Ectodermal cell (in vitro differentiated cells): ENCODE measurements around the gene BABAM1.
"Not testable (repeated sequence)": the region's sequence is repeated elsewhere in the genome, so short reads cannot be mapped to it uniquely, and the experiment has no call there.

Experiments
- H3K27ac ChIP-seq: 2 replicates; pipeline ENCODE4 v1.7.0; 2013; ENCODE audit warnings: mild to moderate bottlenecking, low read depth, low read length; ENCODE audit not compliant: insufficient read depth, poor library complexity, severe bottlenecking
- H3K27me3 ChIP-seq: 2 replicates; pipeline ENCODE4 v1.7.0; 2013; ENCODE audit warnings: mild to moderate bottlenecking, low read length; ENCODE audit not compliant: insufficient read depth, control insufficient read depth, poor library complexity, severe bottlenecking
- H3K36me3 ChIP-seq: one replicate; pipeline ENCODE4 v1.7.0; 2013; ENCODE audit warnings: low read length; ENCODE audit not compliant: control insufficient read depth, insufficient read depth
- H3K4me1 ChIP-seq: one replicate; pipeline ENCODE4 v1.7.0; 2013; ENCODE audit warnings: low read length; ENCODE audit not compliant: control insufficient read depth, insufficient read depth
- H3K4me3 ChIP-seq: 2 replicates; pipeline ENCODE4 v1.7.0; 2013; ENCODE audit warnings: low read depth, low read length, control low read depth; ENCODE audit not compliant: insufficient read depth
- H3K9me3 ChIP-seq: 2 replicates; pipeline ENCODE4 v1.7.0; 2013; ENCODE audit warnings: mild to moderate bottlenecking, low read length, moderate library complexity; ENCODE audit not compliant: control insufficient read depth
- WGBS, 2 experiments: methylation state at CpG; one replicate each; pipeline ENCODE4 v1.1.7; 2013; ENCODE audit warnings: missing lambda C conversion rate in 2 of 2; 5-methylcytosine and 5-hydroxymethylcytosine counted together

BABAM1 gene

GRCh38 chr19:17259118-17259780 lies 8.0 kb upstream of the BABAM1 start:
- Histone ChIP-seq H3K27me3 (no peaks in the 10 kb centered on the region), H3K36me3 (no peaks in the 10 kb centered on the region), H3K4me1 (no peaks in the 10 kb centered on the region), H3K27ac (no peak overlapping the region), H3K4me3 (no peak overlapping the region), H3K9me3 (no peaks in the 10 kb centered on the region)
- WGBS, 2 experiments: 93 to 94% methylated on average over 9 of the region's 9 CpGs

DNA sequence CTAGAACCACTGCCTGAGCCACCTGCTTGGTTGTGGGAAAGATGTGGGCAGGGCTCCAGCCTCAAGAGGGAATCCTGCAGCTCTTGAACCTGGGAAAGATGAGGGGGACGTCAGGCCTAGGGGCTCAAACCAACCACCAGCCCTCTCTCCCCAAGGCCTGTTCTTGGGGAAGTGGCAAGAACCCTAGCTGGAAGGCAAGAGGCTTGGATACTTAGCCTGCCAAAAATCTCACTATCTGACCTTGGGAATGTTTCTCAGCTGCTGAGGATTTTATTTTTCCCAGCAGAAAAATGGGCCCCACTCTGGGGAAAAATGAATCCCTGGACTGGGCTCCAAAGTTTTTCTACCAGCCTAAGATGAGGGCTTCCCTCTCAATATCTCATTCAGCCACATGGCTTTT lies 7.3 kb upstream of the BABAM1 start:
- Histone ChIP-seq H3K36me3 (no peaks in the 10 kb centered on the region), H3K27me3 (no peaks in the 10 kb centered on the region), H3K9me3 (no peaks in the 10 kb centered on the region), H3K4me1 (no peaks in the 10 kb centered on the region), H3K27ac (no peak overlapping the region), H3K4me3 (no peak overlapping the region)
- WGBS, 2 experiments: 70 to 86% methylated on average over 1 of the region's 1 CpG

GRCh38 chr19:17260842-17261325 lies 6.4 kb upstream of the BABAM1 start:
- no peaks in the 10 kb centered on the region for H3K9me3 ChIP-seq
- no peak overlapping the region for H3K4me3 ChIP-seq
- 19 to 22% methylated on average over 15 of the region's 15 CpGs for WGBS, 2 experiments
- no peaks in the 10 kb centered on the region for H3K4me1 ChIP-seq
- H3K27me3 ChIP-seq: no peaks in the 10 kb centered on the region
- no peaks in the 10 kb centered on the region for H3K36me3 ChIP-seq
- no peak overlapping the region for H3K27ac ChIP-seq

- no peak overlapping the region for H3K27ac ChIP-seq
- H3K4me3 ChIP-seq: no peak overlapping the region
- no peaks in the 10 kb centered on the region for H3K36me3 ChIP-seq
- 85 to 89% methylated on average over 16 of the region's 16 CpGs for WGBS, 2 experiments
- no peaks in the 10 kb centered on the region for H3K9me3 ChIP-seq
- H3K27me3 ChIP-seq: no peaks in the 10 kb centered on the region
- no peaks in the 10 kb centered on the region for H3K4me1 ChIP-seq
Observed at GRCh38 chr19:17262557-17262956, 4.7 kb upstream of the BABAM1 start.

- no peak overlapping the region for H3K27ac ChIP-seq
- no peak overlapping the region for H3K4me3 ChIP-seq
- H3K9me3 ChIP-seq: no peaks in the 10 kb centered on the region
- H3K36me3 ChIP-seq: peaks cover 3% of the 10 kb centered on the region
- WGBS, 2 experiments: 93% methylated on average over 23 of the region's 23 CpGs
- peaks cover 6% of the 10 kb centered on the region for H3K4me1 ChIP-seq
- H3K27me3 ChIP-seq: no peaks in the 10 kb centered on the region
Observed at GRCh38 chr19:17263712-17264640, 3.3 kb upstream of the BABAM1 start.

DNA sequence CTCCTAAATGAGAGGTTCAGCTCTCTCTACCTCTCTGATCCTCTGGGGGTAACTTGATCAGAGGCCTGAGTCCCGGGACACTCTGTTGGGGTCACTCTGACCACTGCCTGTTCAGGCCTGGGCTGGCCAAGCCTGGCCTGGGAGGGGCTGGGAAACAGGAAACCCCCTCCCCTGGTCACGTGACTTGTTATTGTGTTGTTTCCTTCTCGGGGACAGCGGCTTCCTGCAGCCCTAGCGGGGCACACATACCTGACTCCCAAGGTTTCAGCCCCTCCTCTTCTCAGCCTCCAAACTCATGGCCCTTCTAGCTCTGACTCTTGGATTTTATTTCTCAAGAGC lies 2.6 kb upstream of the BABAM1 start, which contains the start of gene USHBP1:
Gene USHBP1 (minus strand): TSS at position 105 of the 339 bp plus-strand sequence. CDS start 446 bp downstream, outside the sequence.
- Histone ChIP-seq H3K36me3 (peaks cover 6% of the 10 kb centered on the region), H3K9me3 (no peaks in the 10 kb centered on the region), H3K27ac (no peak within 1 kb of the TSS), H3K27me3 (no peaks in the 10 kb centered on the region), H3K4me3 (no peak within 1 kb of the TSS), H3K4me1 (peaks cover 6% of the 10 kb centered on the region)
- 46 to 51% methylated on average over 5 of the region's 5 CpGs for WGBS, 2 experiments

DNA sequence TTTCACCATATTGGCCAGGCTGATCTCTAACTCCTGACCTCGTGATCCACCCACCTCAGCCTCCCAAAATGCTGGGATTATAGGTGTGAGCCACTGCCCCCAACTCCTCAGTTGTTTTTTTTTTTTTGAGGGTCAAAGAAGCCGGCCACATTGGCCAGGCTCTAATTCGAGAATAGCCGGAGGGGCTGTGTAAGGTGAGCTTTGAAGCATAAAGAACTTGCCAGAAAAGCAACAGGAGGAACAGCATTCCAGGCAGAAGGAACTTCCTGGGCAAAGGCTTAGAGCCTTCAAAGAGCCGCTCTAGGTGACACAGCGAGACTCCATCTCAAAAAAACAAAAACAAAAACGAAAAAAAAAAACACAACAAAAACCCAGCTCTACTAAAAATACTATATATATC lies 1.2 kb upstream of the BABAM1 start:
- Histone ChIP-seq H3K36me3 (peaks cover 11% of the 10 kb centered on the region), H3K27ac (no peak overlapping the region), H3K9me3 (no peaks in the 10 kb centered on the region), H3K27me3 (no peaks in the 10 kb centered on the region), H3K4me1 (peaks cover 6% of the 10 kb centered on the region), H3K4me3 (no peak overlapping the region)
- 90 to 94% methylated on average over 7 of the region's 7 CpGs for WGBS, 2 experiments

DNA sequence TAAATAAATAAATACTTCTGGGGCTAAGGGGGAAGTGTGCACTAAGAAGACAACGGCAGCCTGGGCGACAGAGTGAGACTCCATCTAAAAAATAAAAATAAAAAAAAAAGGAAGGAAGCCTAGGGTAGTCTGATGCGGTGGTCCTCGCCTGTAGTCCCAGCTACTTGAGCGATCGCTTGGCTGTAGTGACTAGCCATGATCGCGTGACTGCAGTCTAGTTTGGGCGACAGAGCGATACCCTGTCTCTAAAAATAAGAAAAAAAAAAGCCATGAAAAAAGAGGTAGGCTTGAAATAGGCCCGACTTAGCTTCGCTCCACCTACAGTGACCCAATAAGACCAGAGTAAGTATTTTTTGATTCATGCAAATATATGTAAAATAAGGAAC lies 661 bp upstream of the BABAM1 start:
- 87 to 90% methylated on average over 12 of the region's 12 CpGs for WGBS, 2 experiments
- Histone ChIP-seq H3K27ac (no peak overlapping the region), H3K4me1 (peaks cover 6% of the 10 kb centered on the region), H3K27me3 (no peaks in the 10 kb centered on the region), H3K4me3 (no peak overlapping the region), H3K36me3 (peaks cover 11% of the 10 kb centered on the region), H3K9me3 (no peaks in the 10 kb centered on the region)

GRCh38 chr19:17268754-17269153 lies 1.5 kb downstream of the BABAM1 start:
- H3K4me1 ChIP-seq: peaks cover 6% of the 10 kb centered on the region
- 93 to 96% methylated on average over 13 of the region's 13 CpGs for WGBS, 2 experiments
- H3K27me3 ChIP-seq: no peaks in the 10 kb centered on the region
- H3K36me3 ChIP-seq: peaks cover 18% of the 10 kb centered on the region
- H3K4me3 ChIP-seq: no peak overlapping the region
- no peaks in the 10 kb centered on the region for H3K9me3 ChIP-seq
- H3K27ac ChIP-seq: no peak overlapping the region

DNA sequence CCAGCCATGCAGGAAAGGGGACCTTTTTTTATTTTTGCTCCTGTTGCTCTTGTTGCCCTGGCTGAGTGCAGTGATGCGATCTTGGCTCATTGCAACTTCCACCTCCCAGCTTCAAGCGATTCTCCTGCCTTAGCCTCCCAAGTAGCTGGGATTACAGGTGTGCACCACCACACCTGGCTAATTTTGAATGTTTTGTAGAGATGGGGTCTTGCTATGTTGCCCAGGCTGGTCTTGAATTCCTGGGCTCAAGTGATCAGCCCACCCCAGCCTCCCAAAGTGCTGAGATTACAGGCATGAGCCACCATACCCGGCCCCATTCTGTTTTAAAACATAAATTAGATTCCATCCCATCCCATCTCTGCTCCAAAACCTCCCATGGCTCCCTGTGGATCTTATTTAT lies 7.6 kb downstream of the BABAM1 start:
- H3K9me3 ChIP-seq, H3K4me1 ChIP-seq, H3K27ac ChIP-seq, H3K27me3 ChIP-seq, H3K4me3 ChIP-seq: not testable (repeated sequence)
- H3K36me3 ChIP-seq: peaks cover 41% of the 10 kb centered on the region
- 89 to 96% methylated on average over 3 of the region's 3 CpGs for WGBS, 2 experiments
